Osteoblast (primary cell): ENCODE measurements around the gene AGAP3. TPM values are rescaled to one million over a fixed set of nuclear protein-coding genes. Genes with fewer than 3 reads are reported as not detected.

ENCODE experiments used
- DNase-seq: peaks from one replicate; pipeline ENCODE4 v3.0.0; 2011; ENCODE audit warnings: low spot score, mixed read lengths; ENCODE audit not compliant: insufficient read length; ENCODE audit errors: missing footprints
- H2AFZ ChIP-seq: 2 replicates; pipeline ENCODE4 v1.6.0; 2011; ENCODE audit warnings: mild to moderate bottlenecking, low read length
- H3K27ac ChIP-seq: 2 replicates; pipeline ENCODE4 v1.5.1; 2011; ENCODE audit warnings: mild to moderate bottlenecking, low read depth, low read length, moderate library complexity
- H3K27me3 ChIP-seq: 2 replicates; pipeline ENCODE4 v1.6.0; 2012; ENCODE audit warnings: mild to moderate bottlenecking, control low read depth, inconsistent platforms, low read length, moderate library complexity; ENCODE audit not compliant: insufficient read depth
- H3K36me3 ChIP-seq: 2 replicates; pipeline ENCODE4 v1.5.1; 2011; ENCODE audit warnings: mild to moderate bottlenecking, low read length, control low read depth, moderate library complexity; ENCODE audit not compliant: insufficient read depth
- H3K4me1 ChIP-seq: 2 replicates; pipeline ENCODE4 v1.5.1; 2011; ENCODE audit warnings: mild to moderate bottlenecking, low read length, control low read depth, moderate library complexity; ENCODE audit not compliant: insufficient read depth
- H3K4me2 ChIP-seq: 2 replicates; pipeline ENCODE4 v1.6.0; 2011; ENCODE audit warnings: mild to moderate bottlenecking, low read length; ENCODE audit not compliant: insufficient read depth
- H3K4me3 ChIP-seq: fragments of 200-600 bp; sonication (generic); 3 replicates; pipeline ENCODE4 v1.5.1; 2012; ENCODE audit warnings: mild to moderate bottlenecking, low read length, inconsistent platforms; ENCODE audit not compliant: insufficient read depth
- H3K79me2 ChIP-seq: 2 replicates; pipeline ENCODE4 v1.6.0; 2012; ENCODE audit warnings: mild to moderate bottlenecking, low read length, control low read depth, inconsistent platforms; ENCODE audit not compliant: insufficient read depth
- H3K9me3 ChIP-seq: 2 replicates; pipeline ENCODE4 v1.5.1; 2011; ENCODE audit warnings: low read depth, low read length, control low read depth
- H4K20me1 ChIP-seq: 2 replicates; pipeline ENCODE4 v1.6.0; 2012; ENCODE audit warnings: mild to moderate bottlenecking, low read length, control low read depth; ENCODE audit not compliant: insufficient read depth
- CTCF ChIP-seq: IDR thresholded peaks from 2 replicates; pipeline ENCODE4 v1.5.1; 2011; ENCODE audit warnings: mild to moderate bottlenecking, low read depth, low read length, moderate library complexity; ENCODE audit errors: extremely low read depth
- total RNA-seq: library from RNA; depleted of rRNA; stranded (reverse); fragments of >200 nt; gene quantifications from 2 replicates; pipeline ENCODE4 v1.2.3, GENCODE V29; 2012

Gene AGAP3
- total RNA-seq, 1 donor: 39.8 TPM

GRCh38 chr7:151175047-151175792 is 88.9 kb downstream of the AGAP3 start:
- Histone ChIP-seq H2AFZ (no peak overlapping the region), H4K20me1 (peaks cover 3% of the 10 kb centered on the region), H3K27me3 (peaks cover 66% of the 10 kb centered on the region), H3K4me1 (no peaks in the 10 kb centered on the region), H3K4me3 (no peak overlapping the region), H3K9me3 (no peaks in the 10 kb centered on the region), H3K79me2 (no peaks in the 10 kb centered on the region), H3K4me2 (no peak overlapping the region), H3K36me3 (no peaks in the 10 kb centered on the region), H3K27ac (no peak overlapping the region)
- TF ChIP-seq CTCF: no peak
- DNase-seq: no peak

GRCh38 chr7:151175793-151176311 is 89.6 kb downstream of the AGAP3 start:
- H3K4me1 ChIP-seq: no peaks in the 10 kb centered on the region
- no peak overlapping the region for H3K27ac ChIP-seq
- H2AFZ ChIP-seq: no peak overlapping the region
- peaks cover 64% of the 10 kb centered on the region for H3K27me3 ChIP-seq
- DNase-seq: no peak
- H4K20me1 ChIP-seq: peaks cover 3% of the 10 kb centered on the region
- no peak overlapping the region for H3K4me3 ChIP-seq
- no peak overlapping the region for H3K4me2 ChIP-seq
- H3K9me3 ChIP-seq: no peaks in the 10 kb centered on the region
- TF ChIP-seq CTCF: no peak
- H3K36me3 ChIP-seq: no peaks in the 10 kb centered on the region
- no peaks in the 10 kb centered on the region for H3K79me2 ChIP-seq

GRCh38 chr7:151176401-151176800 is 90.1 kb downstream of the AGAP3 start:
- H3K27me3 ChIP-seq: peaks cover 60% of the 10 kb centered on the region
- no peak for TF ChIP-seq CTCF
- peaks cover 3% of the 10 kb centered on the region for H4K20me1 ChIP-seq

GRCh38 chr7:151177310-151177709 is 91.0 kb downstream of the AGAP3 start:
- no peaks in the 10 kb centered on the region for H3K4me1 ChIP-seq
- no peaks in the 10 kb centered on the region for H3K9me3 ChIP-seq
- H3K4me3 ChIP-seq: no peak overlapping the region
- H3K79me2 ChIP-seq: no peaks in the 10 kb centered on the region
- no peak overlapping the region for H2AFZ ChIP-seq
- DNase-seq: peak; percentile 79
- H3K27ac ChIP-seq: no peak overlapping the region
- TF ChIP-seq CTCF: no peak
- H4K20me1 ChIP-seq: peaks cover 3% of the 10 kb centered on the region
- no peaks in the 10 kb centered on the region for H3K36me3 ChIP-seq
- H3K27me3 ChIP-seq: peaks cover 54% of the 10 kb centered on the region
- H3K4me2 ChIP-seq: no peak overlapping the region

More at GRCh38 chr7:151176401-151176800, 90.1 kb downstream of the AGAP3 start:
- no peaks in the 10 kb centered on the region for H3K4me1 ChIP-seq
- H3K4me3 ChIP-seq: no peak overlapping the region
- H3K9me3 ChIP-seq: no peaks in the 10 kb centered on the region
- no peaks in the 10 kb centered on the region for H3K36me3 ChIP-seq
- H3K4me2 ChIP-seq: no peak overlapping the region
- no peak overlapping the region for H2AFZ ChIP-seq
- no peaks in the 10 kb centered on the region for H3K79me2 ChIP-seq
- no peak for DNase-seq
- no peak overlapping the region for H3K27ac ChIP-seq
